GM19463 (cell line): Measurements from ENCODE around the gene CHST11.
"Not testable (repeated sequence)": the region's sequence is repeated elsewhere in the genome, so short reads cannot be mapped to it uniquely, and the experiment has no call there.

ENCODE experiments used
- ATAC-seq: cut with Tn5 transposase; IDR thresholded peaks from one replicate; pipeline ENCODE4 v1.9.1; 2021; ENCODE audit warnings: mild to moderate bottlenecking, moderate library complexity; ENCODE audit not compliant: unreplicated experiment

Gene CHST11

GRCh38 chr12:104555648-104556047 lies 98.9 kb downstream of the CHST11 start:
- ATAC-seq, result no peak

- ATAC-seq, result no peak
Measured at GRCh38 chr12:104557488-104558195, 100.9 kb downstream of the CHST11 start.

GRCh38 chr12:104560881-104561280 lies 104.1 kb downstream of the CHST11 start:
- ATAC-seq, result no peak

- no peak for ATAC-seq
Measured at GRCh38 chr12:104562763-104563162, 106.0 kb downstream of the CHST11 start.

GRCh38 chr12:104564662-104565061 lies 107.9 kb downstream of the CHST11 start:
- ATAC-seq, result not testable (repeated sequence)

- no peak for ATAC-seq
Measured at GRCh38 chr12:104565606-104566243, 109.0 kb downstream of the CHST11 start.

GRCh38 chr12:104566244-104566993 lies 109.7 kb downstream of the CHST11 start:
- ATAC-seq, result no peak

- no peak for ATAC-seq
Measured at GRCh38 chr12:104567832-104568486, 111.2 kb downstream of the CHST11 start.

- no peak for ATAC-seq
Measured at GRCh38 chr12:104568487-104568868, 111.7 kb downstream of the CHST11 start.

- no peak for ATAC-seq
Measured at GRCh38 chr12:104568935-104569334, 112.2 kb downstream of the CHST11 start.

GRCh38 chr12:104569346-104570173 lies 112.8 kb downstream of the CHST11 start:
- peak; percentile 81 for ATAC-seq

GRCh38 chr12:104570174-104570907 lies 113.6 kb downstream of the CHST11 start:
- peak; percentile 4 for ATAC-seq

GRCh38 chr12:104571328-104571727 lies 114.6 kb downstream of the CHST11 start:
- ATAC-seq, result no peak

GRCh38 chr12:104574353-104574752 lies 117.6 kb downstream of the CHST11 start:
- not testable (repeated sequence) for ATAC-seq

- ATAC-seq, result not testable (repeated sequence)
Measured at GRCh38 chr12:104574758-104575157, 118.0 kb downstream of the CHST11 start.

- no peak for ATAC-seq
Measured at GRCh38 chr12:104575442-104576186, 118.9 kb downstream of the CHST11 start.

- ATAC-seq, result no peak
Measured at GRCh38 chr12:104576187-104576778, 119.5 kb downstream of the CHST11 start.

GRCh38 chr12:104576980-104577580 lies 120.3 kb downstream of the CHST11 start:
- no peak for ATAC-seq
